Measurements from ENCODE around the gene BRIX1.

BRIX1 gene

GRCh38 chr5:34891981-34892380, 23.5 kb upstream of the BRIX1 start:
- no peaks in the 10 kb centered on the region for H3K79me2 ChIP-seq (ENCODE audit: insufficient read depth, low read length)
- no peak overlapping the region for H3K9ac ChIP-seq (ENCODE audit: low read length)
- no peak for TF ChIP-seq EZH2phosphoT487 (conservative IDR thresholded peaks at IDR 0.05; ENCODE audit: low read length)
- TF ChIP-seq CTCF (IDR thresholded peaks at IDR 0.05; ENCODE audit: insufficient read depth, low read length, poor library complexity, severe bottlenecking), result no peak
- no peaks in the 10 kb centered on the region for H3K27me3 ChIP-seq (ENCODE audit: low read length)
- H3K4me3 ChIP-seq (ENCODE audit: insufficient read depth, low read length, poor library complexity, severe bottlenecking), result no peak overlapping the region
- no peaks in the 10 kb centered on the region for H3K9me2 ChIP-seq (replicated peaks; ENCODE audit: insufficient read depth, low read length)
- H4K20me1 ChIP-seq (ENCODE audit: low read depth, low read length), result no peaks in the 10 kb centered on the region
- H3F3A ChIP-seq (ENCODE audit: insufficient read depth), result no peaks in the 10 kb centered on the region
- H3K4me2 ChIP-seq (ENCODE audit: low read depth, low read length, poor library complexity, severe bottlenecking), result no peak overlapping the region
- no peak overlapping the region for H3K27ac ChIP-seq (ENCODE audit: low read depth, low read length)
- H3K9me3 ChIP-seq (ENCODE audit: insufficient read depth, low read length), result no peaks in the 10 kb centered on the region
- no peak overlapping the region for H2AFZ ChIP-seq (ENCODE audit: low read depth, low read length, severe bottlenecking)
- H3K36me3 ChIP-seq (ENCODE audit: low read length), result no peaks in the 10 kb centered on the region

- Histone ChIP-seq H3K9me3 (ENCODE audit: insufficient read depth, low read length) (no peaks in the 10 kb centered on the region), H3K4me2 (ENCODE audit: low read depth, low read length, poor library complexity, severe bottlenecking) (no peak overlapping the region), H3K9ac (ENCODE audit: low read length) (no peak overlapping the region), H3K9me2 (replicated peaks; ENCODE audit: insufficient read depth, low read length) (no peaks in the 10 kb centered on the region), H3F3A (ENCODE audit: insufficient read depth) (no peaks in the 10 kb centered on the region), H3K27me3 (ENCODE audit: low read length) (no peaks in the 10 kb centered on the region), H2AFZ (ENCODE audit: low read depth, low read length, severe bottlenecking) (no peak overlapping the region), H3K36me3 (ENCODE audit: low read length) (no peaks in the 10 kb centered on the region), H3K79me2 (ENCODE audit: insufficient read depth, low read length) (no peaks in the 10 kb centered on the region), H4K20me1 (ENCODE audit: low read depth, low read length) (no peaks in the 10 kb centered on the region), H3K4me3 (ENCODE audit: insufficient read depth, low read length, poor library complexity, severe bottlenecking) (no peak overlapping the region), H3K27ac (ENCODE audit: low read depth, low read length) (no peak overlapping the region)
- TF ChIP-seq CTCF (IDR thresholded peaks at IDR 0.05; ENCODE audit: insufficient read depth, low read length, poor library complexity, severe bottlenecking) (no peak), EZH2phosphoT487 (conservative IDR thresholded peaks at IDR 0.05; ENCODE audit: low read length) (no peak)
Observed at GRCh38 chr5:34892414-34892813, 23.1 kb upstream of the BRIX1 start.

GRCh38 chr5:34894716-34895115, 20.8 kb upstream of the BRIX1 start:
- H3K9me2 ChIP-seq (replicated peaks; ENCODE audit: insufficient read depth, low read length), result no peaks in the 10 kb centered on the region
- no peaks in the 10 kb centered on the region for H3K79me2 ChIP-seq (ENCODE audit: insufficient read depth, low read length)
- no peaks in the 10 kb centered on the region for H3K36me3 ChIP-seq (ENCODE audit: low read length)
- 0 out of 2 replicates have a peak, but pooled peaks cover 10% of the 10 kb centered on the region for H3F3A ChIP-seq (ENCODE audit: insufficient read depth)
- H3K4me3 ChIP-seq (ENCODE audit: insufficient read depth, low read length, poor library complexity, severe bottlenecking), result no peak overlapping the region
- no peaks in the 10 kb centered on the region for H3K27me3 ChIP-seq (ENCODE audit: low read length)
- H3K27ac ChIP-seq (ENCODE audit: low read depth, low read length), result no peak overlapping the region
- no peak overlapping the region for H3K9ac ChIP-seq (ENCODE audit: low read length)
- TF ChIP-seq EZH2phosphoT487 (conservative IDR thresholded peaks at IDR 0.05; ENCODE audit: low read length) (no peak), CTCF (IDR thresholded peaks at IDR 0.05; ENCODE audit: insufficient read depth, low read length, poor library complexity, severe bottlenecking) (no peak)
- H3K4me2 ChIP-seq (ENCODE audit: low read depth, low read length, poor library complexity, severe bottlenecking), result no peak overlapping the region
- no peaks in the 10 kb centered on the region for H3K9me3 ChIP-seq (ENCODE audit: insufficient read depth, low read length)
- H2AFZ ChIP-seq (ENCODE audit: low read depth, low read length, severe bottlenecking), result no peak overlapping the region
- H4K20me1 ChIP-seq (ENCODE audit: low read depth, low read length), result no peaks in the 10 kb centered on the region

Measured in SU-DHL-6 (cell line).